Smooth muscle cell (in vitro differentiated cells): ENCODE measurements around the gene ARID4B. TPM values are rescaled to one million over a fixed set of nuclear protein-coding genes. Genes with fewer than 3 reads are reported as not detected.

ENCODE experiments used
- DNase-seq: peaks from one replicate; lab custom pipeline; 2025; ENCODE audit not compliant: unreplicated experiment; lab: John Stamatoyannopoulos, UW
- H2AFZ ChIP-seq: fragments of 200-600 bp; sonication (generic); 2 replicates; pipeline ENCODE4 v1.6.0; 2016; ENCODE audit warnings: antibody characterized with exemption, low read depth, mild to moderate bottlenecking
- H3F3A ChIP-seq: fragments of 200-600 bp; sonication (generic); 2 replicates; pipeline ENCODE4 v1.6.0; 2017; ENCODE audit warnings: antibody characterized with exemption, low read depth
- H3K27ac ChIP-seq: fragments of 200-600 bp; sonication (generic); 2 replicates; pipeline ENCODE4 v1.5.1; 2016; ENCODE audit warnings: low read depth, mild to moderate bottlenecking
- H3K27me3 ChIP-seq: fragments of 200-600 bp; sonication (generic); 2 replicates; pipeline ENCODE4 v1.6.1; 2016; ENCODE audit warnings: low read depth, mild to moderate bottlenecking
- H3K36me3 ChIP-seq: fragments of 200-600 bp; sonication (generic); 2 replicates; pipeline ENCODE4 v1.5.1; 2016; ENCODE audit warnings: low read depth
- H3K4me1 ChIP-seq: fragments of 200-600 bp; sonication (generic); 2 replicates; pipeline ENCODE4 v1.5.1; 2016; ENCODE audit warnings: low read depth
- H3K4me2 ChIP-seq: fragments of 200-600 bp; sonication (generic); 2 replicates; pipeline ENCODE4 v1.6.0; 2016; ENCODE audit warnings: mild to moderate bottlenecking
- H3K4me3 ChIP-seq: fragments of 200-600 bp; sonication (generic); 2 replicates; pipeline ENCODE4 v1.5.1; 2016; ENCODE audit warnings: mild to moderate bottlenecking
- H3K79me2 ChIP-seq: fragments of 200-600 bp; sonication (generic); 2 replicates; pipeline ENCODE4 v1.6.0; 2016; ENCODE audit warnings: low read depth, mild to moderate bottlenecking
- H3K9ac ChIP-seq: fragments of 200-600 bp; sonication (generic); 2 replicates; pipeline ENCODE4 v1.6.0; 2016; ENCODE audit warnings: low read depth
- H3K9me3 ChIP-seq: fragments of 200-600 bp; sonication (generic); replicated peaks from 2 replicates; pipeline ENCODE4 v1.5.1; 2016; ENCODE audit warnings: low read depth
- H4K20me1 ChIP-seq: fragments of 200-600 bp; sonication (generic); 2 replicates; pipeline ENCODE4 v1.6.0; 2016; ENCODE audit warnings: low read depth
- WGBS: methylation state at CpG from one replicate; pipeline ENCODE4 v1.1.7; 2016; ENCODE audit warnings: low lambda C conversion rate; 5-methylcytosine and 5-hydroxymethylcytosine counted together
- polyA plus RNA-seq: library from polyadenylated mRNA; unstranded; fragments of >200 nt; fragmentation: Nextera tagmentation; extraction: Ambion mirVana; gene quantifications from 2 replicates; pipeline ENCODE4 v1.2.1, GENCODE V29; 2016
- total RNA-seq: library from RNA; depleted of rRNA; stranded (reverse); fragments of >200 nt; gene quantifications from 2 replicates; pipeline ENCODE4 v1.2.3, GENCODE V29; 2014
- TF ChIP-seq, protein P1 (sequence below): fragments of 200-600 bp; sonication (generic); IDR thresholded peaks from 2 replicates; pipeline ENCODE4 v1.5.1; 2017; ENCODE audit warnings: borderline replicate concordance, mild to moderate bottlenecking, antibody characterized with exemption; ENCODE audit not compliant: insufficient read depth, poor library complexity, severe bottlenecking

Gene ARID4B
- total and polyA plus RNA-seq, 2 experiments from 2014 or later = 29.0 to 33.2 TPM

DNA sequence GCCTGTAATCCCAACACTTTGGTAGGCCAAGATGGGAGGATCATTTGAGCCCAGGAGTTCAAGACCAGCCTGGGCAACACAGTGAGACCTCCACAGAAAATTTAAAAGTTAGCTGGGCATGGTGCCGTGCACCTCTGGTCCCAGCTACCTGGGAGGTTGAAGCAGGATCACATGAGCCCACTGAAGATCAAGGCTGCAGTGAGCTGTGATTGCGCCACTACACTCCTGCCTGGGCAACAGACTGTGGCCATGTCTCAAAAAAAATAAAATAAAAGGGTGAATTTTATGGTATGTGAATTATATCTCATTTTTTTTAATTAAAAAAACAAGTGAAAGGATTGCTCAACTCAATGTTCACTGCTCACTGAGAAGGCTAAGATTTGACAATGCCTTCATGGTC, 8.7 kb downstream of the ARID4B start:
- Histone ChIP-seq H3K27me3 (no peaks in the 10 kb centered on the region), H3K4me2 (no peak overlapping the region), H2AFZ (no peak overlapping the region), H3K27ac (no peak overlapping the region), H3K4me3 (no peak overlapping the region), H4K20me1 (peaks cover 100% of the 10 kb centered on the region), H3F3A (peaks cover 6% of the 10 kb centered on the region), H3K36me3 (no peaks in the 10 kb centered on the region), H3K9me3 (no peaks in the 10 kb centered on the region), H3K4me1 (no peaks in the 10 kb centered on the region), H3K79me2 (peaks cover 100% of the 10 kb centered on the region), H3K9ac (no peak overlapping the region)
- no peak for DNase-seq
- TF ChIP-seq, protein P1, sequence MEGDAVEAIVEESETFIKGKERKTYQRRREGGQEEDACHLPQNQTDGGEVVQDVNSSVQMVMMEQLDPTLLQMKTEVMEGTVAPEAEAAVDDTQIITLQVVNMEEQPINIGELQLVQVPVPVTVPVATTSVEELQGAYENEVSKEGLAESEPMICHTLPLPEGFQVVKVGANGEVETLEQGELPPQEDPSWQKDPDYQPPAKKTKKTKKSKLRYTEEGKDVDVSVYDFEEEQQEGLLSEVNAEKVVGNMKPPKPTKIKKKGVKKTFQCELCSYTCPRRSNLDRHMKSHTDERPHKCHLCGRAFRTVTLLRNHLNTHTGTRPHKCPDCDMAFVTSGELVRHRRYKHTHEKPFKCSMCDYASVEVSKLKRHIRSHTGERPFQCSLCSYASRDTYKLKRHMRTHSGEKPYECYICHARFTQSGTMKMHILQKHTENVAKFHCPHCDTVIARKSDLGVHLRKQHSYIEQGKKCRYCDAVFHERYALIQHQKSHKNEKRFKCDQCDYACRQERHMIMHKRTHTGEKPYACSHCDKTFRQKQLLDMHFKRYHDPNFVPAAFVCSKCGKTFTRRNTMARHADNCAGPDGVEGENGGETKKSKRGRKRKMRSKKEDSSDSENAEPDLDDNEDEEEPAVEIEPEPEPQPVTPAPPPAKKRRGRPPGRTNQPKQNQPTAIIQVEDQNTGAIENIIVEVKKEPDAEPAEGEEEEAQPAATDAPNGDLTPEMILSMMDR = no peak
- 100% methylated on average over 2 of the region's 2 CpGs for WGBS

DNA sequence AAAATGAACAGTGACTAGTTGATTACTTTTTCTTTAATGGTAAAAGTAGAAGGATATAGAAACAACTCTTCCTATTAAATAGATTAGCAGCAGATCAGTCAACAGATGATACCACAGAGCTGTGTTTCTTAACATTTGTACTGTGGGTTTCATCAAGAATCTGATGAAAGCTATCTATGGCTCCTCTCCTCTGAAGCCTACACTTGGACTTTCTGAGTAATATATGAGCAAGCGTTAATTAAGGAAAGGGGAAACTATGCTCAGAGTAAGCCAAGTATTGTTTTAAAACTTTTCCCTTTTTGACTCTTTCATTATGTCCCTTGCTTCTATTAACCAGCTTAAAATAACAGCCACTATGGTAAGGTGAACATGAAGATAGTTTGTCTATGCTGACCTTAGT, 10.8 kb downstream of the ARID4B start:
- no peak for DNase-seq
- TF ChIP-seq, protein P1 = no peak
- peaks cover 100% of the 10 kb centered on the region for H3K79me2 ChIP-seq
- peak overlapping the region; percentile 31 for H3K4me2 ChIP-seq
- H3K4me3 ChIP-seq = no peak overlapping the region
- H3K4me1 ChIP-seq = peaks cover 6% of the 10 kb centered on the region
- 53% methylated on average over 1 of the region's 1 CpG for WGBS
- no peaks in the 10 kb centered on the region for H3K27me3 ChIP-seq
- H3F3A ChIP-seq = peaks cover 6% of the 10 kb centered on the region
- no peak overlapping the region for H2AFZ ChIP-seq
- H3K9me3 ChIP-seq = no peaks in the 10 kb centered on the region
- peaks cover 100% of the 10 kb centered on the region for H4K20me1 ChIP-seq
- H3K36me3 ChIP-seq = no peaks in the 10 kb centered on the region
- peak overlapping the region; percentile 45 for H3K27ac ChIP-seq
- peak overlapping the region; percentile 5 for H3K9ac ChIP-seq

DNA sequence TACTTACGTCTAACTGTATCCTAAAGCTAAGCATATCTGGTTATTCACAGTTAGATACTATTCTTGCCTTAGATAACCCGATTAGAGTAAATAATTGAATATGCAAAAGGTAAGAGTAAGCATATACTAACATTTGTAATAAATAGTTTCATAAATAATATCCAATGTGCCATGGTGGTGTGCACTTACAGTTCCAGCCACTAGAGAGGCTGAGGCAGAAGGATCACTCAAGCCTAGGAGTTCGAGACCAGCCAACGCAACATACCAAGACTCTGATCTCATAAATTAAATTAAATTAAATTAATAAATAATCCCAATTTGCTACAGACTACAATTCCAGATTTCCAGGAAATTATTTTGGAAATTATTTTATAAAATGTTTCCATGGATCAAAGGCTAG, 12.2 kb downstream of the ARID4B start:
- Histone ChIP-seq H3K27ac (no peak overlapping the region), H3K36me3 (no peaks in the 10 kb centered on the region), H3K9me3 (no peaks in the 10 kb centered on the region), H4K20me1 (peaks cover 100% of the 10 kb centered on the region), H2AFZ (no peak overlapping the region), H3F3A (peaks cover 6% of the 10 kb centered on the region), H3K4me3 (no peak overlapping the region), H3K27me3 (no peaks in the 10 kb centered on the region), H3K4me2 (no peak overlapping the region), H3K9ac (no peak overlapping the region), H3K4me1 (peaks cover 6% of the 10 kb centered on the region), H3K79me2 (peaks cover 100% of the 10 kb centered on the region)
- no peak for DNase-seq
- TF ChIP-seq, protein P1 = no peak
- WGBS = 98% methylated on average over 4 of the region's 4 CpGs

GRCh38 chr1:235315173-235315572, 12.8 kb downstream of the ARID4B start:
- Histone ChIP-seq H3K79me2 (peaks cover 100% of the 10 kb centered on the region), H3F3A (peaks cover 6% of the 10 kb centered on the region), H3K9me3 (no peaks in the 10 kb centered on the region), H3K36me3 (no peaks in the 10 kb centered on the region), H4K20me1 (peaks cover 100% of the 10 kb centered on the region), H2AFZ (no peak overlapping the region), H3K27me3 (no peaks in the 10 kb centered on the region), H3K27ac (peak overlapping the region; percentile 17), H3K9ac (no peak overlapping the region), H3K4me2 (no peak overlapping the region), H3K4me1 (peaks cover 6% of the 10 kb centered on the region), H3K4me3 (no peak overlapping the region)
- 96% methylated on average over 5 of the region's 5 CpGs for WGBS
- no peak for DNase-seq
- TF ChIP-seq, protein P1 = no peak
